Measurements from ENCODE around the gene NDUFB8.

DNA sequence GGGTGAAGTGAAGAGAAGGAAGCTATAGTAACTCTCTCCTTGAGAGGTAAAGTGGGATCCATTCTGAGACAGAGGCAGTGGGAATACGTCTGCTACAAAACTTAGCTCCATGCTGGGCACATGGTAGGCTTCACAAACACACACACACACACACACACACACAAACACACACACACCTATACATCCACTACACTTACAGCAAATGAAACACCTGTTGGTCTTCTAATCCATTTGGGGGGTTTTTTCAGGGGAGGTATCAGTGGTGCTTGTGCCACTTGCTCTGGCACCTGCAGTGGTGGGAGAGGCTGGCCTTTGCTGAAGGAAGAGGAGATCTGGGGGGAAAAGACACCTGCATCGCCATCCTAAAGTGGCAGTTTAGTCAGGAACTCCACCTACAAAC lies 24.5 kb downstream of the NDUFB8 start:
- TF ChIP-seq, protein P1, sequence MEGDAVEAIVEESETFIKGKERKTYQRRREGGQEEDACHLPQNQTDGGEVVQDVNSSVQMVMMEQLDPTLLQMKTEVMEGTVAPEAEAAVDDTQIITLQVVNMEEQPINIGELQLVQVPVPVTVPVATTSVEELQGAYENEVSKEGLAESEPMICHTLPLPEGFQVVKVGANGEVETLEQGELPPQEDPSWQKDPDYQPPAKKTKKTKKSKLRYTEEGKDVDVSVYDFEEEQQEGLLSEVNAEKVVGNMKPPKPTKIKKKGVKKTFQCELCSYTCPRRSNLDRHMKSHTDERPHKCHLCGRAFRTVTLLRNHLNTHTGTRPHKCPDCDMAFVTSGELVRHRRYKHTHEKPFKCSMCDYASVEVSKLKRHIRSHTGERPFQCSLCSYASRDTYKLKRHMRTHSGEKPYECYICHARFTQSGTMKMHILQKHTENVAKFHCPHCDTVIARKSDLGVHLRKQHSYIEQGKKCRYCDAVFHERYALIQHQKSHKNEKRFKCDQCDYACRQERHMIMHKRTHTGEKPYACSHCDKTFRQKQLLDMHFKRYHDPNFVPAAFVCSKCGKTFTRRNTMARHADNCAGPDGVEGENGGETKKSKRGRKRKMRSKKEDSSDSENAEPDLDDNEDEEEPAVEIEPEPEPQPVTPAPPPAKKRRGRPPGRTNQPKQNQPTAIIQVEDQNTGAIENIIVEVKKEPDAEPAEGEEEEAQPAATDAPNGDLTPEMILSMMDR (IDR thresholded peaks at IDR 0.05) = no peak
- TF ChIP-seq EP300 (IDR thresholded peaks at IDR 0.05) = no peak

Measured in tibial nerve (tissue), 4 donors.